Inflammatory macrophage treated with lipopolysaccharide for 1 hour (primary cell): ENCODE measurements around the gene MATN4.

Source experiments
- DNase-seq, 2 donors: peaks; one replicate each; pipeline ENCODE4 v3.0.0-alpha.2; 2020 to 2022

The MATN4 gene

DNA sequence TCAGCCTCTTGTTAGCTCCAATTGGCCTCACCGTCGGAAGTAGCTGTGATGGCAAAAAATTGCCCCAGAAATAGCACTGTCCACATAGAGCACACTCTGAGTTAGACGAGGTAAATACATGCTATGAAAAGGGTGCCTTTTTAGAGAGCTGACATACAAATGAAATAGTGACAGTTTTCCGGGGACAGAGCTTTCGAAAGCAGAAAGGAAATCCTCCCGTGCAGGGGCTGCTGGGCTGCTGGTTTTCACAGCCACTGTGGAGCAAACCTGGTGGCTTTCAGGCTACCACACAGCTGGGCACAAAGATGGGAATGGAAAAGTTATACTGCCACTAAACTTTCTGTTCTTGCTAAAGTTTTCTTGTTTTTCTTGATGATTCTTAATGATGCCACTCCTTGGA is 62.0 kb downstream of the MATN4 start:
- no peak for DNase-seq
